Activated B cell treated with CpG ODN at 0.5 μM for 24 hours (primary cell): ENCODE data around the gene ZNF256. TPM values are rescaled to one million over a fixed set of nuclear protein-coding genes. Genes with fewer than 3 reads are reported as not detected.

Experiments used
- ATAC-seq: fragments of 200-7000 bp; cut with Tn5 transposase; one replicate; pipeline ENCODE4 v1.10.0; 2021; ENCODE audit warnings: low read depth, mild to moderate bottlenecking, moderate library complexity
- CTCF ChIA-PET: fragments of 350-600 bp; sonication (Branson Sonifier 250); formaldehyde crosslinking; loops from one replicate; lab custom pipeline; 2021; ENCODE audit warnings: antibody characterized with exemption; lab: Charles Lee
- POLR2A ChIA-PET: fragments of 350-600 bp; sonication (Branson Sonifier 250); formaldehyde crosslinking; loops from one replicate; lab custom pipeline; 2021; ENCODE audit warnings: antibody characterized with exemption; lab: Charles Lee
- DNase-seq: peaks from one replicate; pipeline ENCODE4 v3.0.0; 2022
- H3K27ac Mint-ChIP-seq: one replicate; pipeline ENCODE4 v1.8.0; 2020; ENCODE audit warnings: mixed read lengths
- H3K27me3 Mint-ChIP-seq: one replicate; pipeline ENCODE4 v1.8.0; 2021; ENCODE audit warnings: mixed read lengths
- H3K36me3 Mint-ChIP-seq: one replicate; pipeline ENCODE4 v1.8.0; 2021; ENCODE audit warnings: low read depth, mixed read lengths
- H3K4me1 Mint-ChIP-seq: one replicate; pipeline ENCODE4 v1.8.0; 2021; ENCODE audit warnings: mixed read lengths
- H3K4me3 Mint-ChIP-seq: one replicate; pipeline ENCODE4 v1.8.0; 2020; ENCODE audit warnings: mild to moderate bottlenecking, mixed read lengths
- H3K9me3 Mint-ChIP-seq: one replicate; pipeline ENCODE4 v1.8.0; 2020; ENCODE audit warnings: mixed read lengths
- intact Hi-C: fragments of 100-400 bp; cut with micrococcal nuclease; formaldehyde crosslinking; loops from one replicate; pipeline ENCODE4 v1.15.1; 2024
- total RNA-seq: library from RNA; stranded (reverse); gene quantifications from 2 replicates; pipeline ENCODE4 v1.2.3, GENCODE V29; 2022
- TF ChIP-seq, protein P1 (sequence below): fragments of 200-600 bp; IDR thresholded peaks from one replicate; pipeline ENCODE4 v1.8.0; 2022; ENCODE audit warnings: antibody characterized with exemption, mild to moderate bottlenecking

Gene ZNF256
- total RNA-seq = 16.6 and 20.2 TPM in 2 replicates

DNA sequence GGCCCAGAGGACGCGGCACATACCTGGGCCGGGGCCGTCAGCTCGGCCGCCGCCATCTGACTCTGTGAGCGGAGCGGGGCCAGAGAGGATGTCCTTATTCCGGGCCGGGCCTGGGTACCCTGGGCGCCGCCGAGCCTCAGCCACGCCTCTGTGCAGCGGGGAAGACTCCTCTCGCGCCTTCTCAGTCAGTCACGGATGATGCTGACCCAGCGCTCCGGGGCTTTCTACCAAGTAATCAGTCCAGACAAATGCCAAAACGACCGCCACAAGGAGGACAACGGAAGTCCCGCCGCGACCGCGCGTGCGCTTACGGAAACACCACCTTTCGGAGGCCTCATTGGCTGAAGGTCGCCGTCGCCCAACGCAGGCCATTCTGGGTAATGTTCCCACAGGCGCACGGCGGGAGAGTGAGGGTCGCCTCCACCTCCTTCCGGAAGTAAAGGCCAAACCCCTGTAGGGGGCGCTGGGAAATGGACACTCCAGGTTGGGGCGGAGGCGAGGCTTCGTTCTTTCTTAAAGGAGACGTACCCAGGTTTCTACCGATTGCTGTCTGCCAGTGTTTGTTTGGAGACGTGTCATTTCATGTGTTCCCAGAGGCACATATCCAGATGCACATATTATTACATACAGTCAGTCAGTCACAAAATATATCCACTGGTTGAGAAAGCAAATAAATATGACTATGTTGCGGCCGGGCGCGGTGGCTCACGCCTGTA is at the start of gene ZNF256:
ZNF256 (minus strand) TSS at position 288 of the 716 bp plus-strand sequence; CDS start at position 56, 232 bp downstream.
- intact Hi-C loops = loop anchor here (1.0 to 5.0 kb wide), 12 partner anchors 12 to 460 kb away; partner anchors contain the start of genes ZIK1, ZNF274, ZNF329 and ZNF417
- peaks cover 33% of the 10 kb centered on the region for H3K36me3 Mint-ChIP-seq
- H3K9me3 Mint-ChIP-seq = peaks cover 27% of the 10 kb centered on the region
- ChIA-PET POLR2A (interaction anchor here (0.6 to 1.8 kb wide), 4 partner anchors 11 to 55 kb away, joined by 3 to 6 read pairs (median 4); partner anchors contain the start of genes ZNF418 and ZNF606), CTCF (no interaction called here)
- peaks cover 30% of the 10 kb centered on the region for H3K4me1 Mint-ChIP-seq
- peak; percentile 83 for DNase-seq
- peak within 1 kb of the TSS; percentile 96 for H3K4me3 Mint-ChIP-seq
- peak; percentile 99 for ATAC-seq
- no peaks in the 10 kb centered on the region for H3K27me3 Mint-ChIP-seq
- peak within 1 kb of the TSS; percentile 89 for H3K27ac Mint-ChIP-seq
- TF ChIP-seq, protein P1, sequence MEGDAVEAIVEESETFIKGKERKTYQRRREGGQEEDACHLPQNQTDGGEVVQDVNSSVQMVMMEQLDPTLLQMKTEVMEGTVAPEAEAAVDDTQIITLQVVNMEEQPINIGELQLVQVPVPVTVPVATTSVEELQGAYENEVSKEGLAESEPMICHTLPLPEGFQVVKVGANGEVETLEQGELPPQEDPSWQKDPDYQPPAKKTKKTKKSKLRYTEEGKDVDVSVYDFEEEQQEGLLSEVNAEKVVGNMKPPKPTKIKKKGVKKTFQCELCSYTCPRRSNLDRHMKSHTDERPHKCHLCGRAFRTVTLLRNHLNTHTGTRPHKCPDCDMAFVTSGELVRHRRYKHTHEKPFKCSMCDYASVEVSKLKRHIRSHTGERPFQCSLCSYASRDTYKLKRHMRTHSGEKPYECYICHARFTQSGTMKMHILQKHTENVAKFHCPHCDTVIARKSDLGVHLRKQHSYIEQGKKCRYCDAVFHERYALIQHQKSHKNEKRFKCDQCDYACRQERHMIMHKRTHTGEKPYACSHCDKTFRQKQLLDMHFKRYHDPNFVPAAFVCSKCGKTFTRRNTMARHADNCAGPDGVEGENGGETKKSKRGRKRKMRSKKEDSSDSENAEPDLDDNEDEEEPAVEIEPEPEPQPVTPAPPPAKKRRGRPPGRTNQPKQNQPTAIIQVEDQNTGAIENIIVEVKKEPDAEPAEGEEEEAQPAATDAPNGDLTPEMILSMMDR = no peak

DNA sequence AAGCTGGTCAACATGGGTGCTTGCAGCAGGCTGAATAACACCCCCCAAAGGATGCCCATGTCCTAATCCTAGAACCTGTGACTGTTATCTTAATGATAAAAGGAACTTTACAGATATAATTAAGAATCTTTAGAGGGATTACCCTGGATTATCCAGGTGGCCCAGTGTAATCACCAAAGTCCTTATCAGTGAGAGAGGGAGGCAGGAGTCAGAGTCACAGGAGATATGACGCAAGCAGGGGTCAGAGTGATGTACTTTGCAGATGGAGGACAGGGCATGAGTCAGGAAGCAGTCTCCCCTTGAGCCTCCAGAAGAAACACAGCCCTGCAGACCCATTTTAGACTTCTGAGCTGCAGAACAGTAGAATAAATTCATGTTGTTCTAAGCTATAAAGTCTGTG is 45.3 kb upstream of the ZNF256 start:
- TF ChIP-seq, protein P1 = no peak
- H3K27ac Mint-ChIP-seq = no peak overlapping the region
- no peak overlapping the region for H3K4me3 Mint-ChIP-seq

DNA sequence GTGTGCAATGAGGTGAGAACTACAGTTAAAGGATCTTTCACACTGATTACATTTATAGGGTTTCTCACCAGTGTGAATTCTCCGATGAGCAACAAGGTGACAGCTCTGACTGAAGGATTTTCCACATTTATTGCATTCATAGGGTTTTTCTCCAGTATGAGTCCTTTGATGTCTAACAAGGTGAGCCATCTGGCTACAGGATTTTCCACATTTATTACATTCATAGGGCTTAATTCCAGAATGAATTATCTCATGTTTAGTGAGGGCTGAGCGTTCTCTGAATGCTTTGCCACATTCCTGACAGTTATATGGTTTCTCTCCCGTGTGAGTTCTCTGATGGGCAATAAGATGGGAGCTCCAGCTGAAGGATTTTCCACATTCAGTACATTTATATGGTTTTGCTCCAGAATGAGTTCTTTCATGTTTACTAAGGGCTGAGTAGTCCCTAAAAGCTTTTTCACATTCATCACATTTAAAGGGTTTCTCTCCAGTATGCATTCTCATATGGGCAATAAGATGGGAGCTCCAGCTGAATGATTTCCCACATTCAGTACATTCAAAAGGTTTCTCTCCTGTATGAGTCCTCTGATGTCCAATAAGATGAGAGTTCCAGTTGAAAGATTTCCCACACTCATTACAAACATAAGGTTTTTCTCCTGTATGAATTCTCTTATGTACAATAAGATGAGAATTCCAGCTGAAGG is 31.2 kb upstream of the ZNF256 start:
- Mint-ChIP-seq H3K4me3 (no peak overlapping the region), H3K9me3 (peaks cover 55% of the 10 kb centered on the region), H3K27me3 (no peaks in the 10 kb centered on the region), H3K27ac (no peak overlapping the region), H3K4me1 (no peaks in the 10 kb centered on the region), H3K36me3 (peaks cover 92% of the 10 kb centered on the region)
- ChIA-PET POLR2A (no interaction called here), CTCF (no interaction called here)
- ATAC-seq (no peak), DNase-seq (no peak)
- TF ChIP-seq, protein P1 = no peak
- intact Hi-C loops = no loop called here

More for the DNA sequence above, 45.3 kb upstream of the ZNF256 start:
- Mint-ChIP-seq H3K27me3 (no peaks in the 10 kb centered on the region), H3K9me3 (peaks cover 36% of the 10 kb centered on the region), H3K36me3 (peaks cover 79% of the 10 kb centered on the region), H3K4me1 (no peaks in the 10 kb centered on the region)
- intact Hi-C loops = no loop called here
- ChIA-PET POLR2A (no interaction called here), CTCF (interaction anchor here (0.7 kb wide), 1 partner anchor 1589 kb away, joined by 4 read pairs; no protein-coding TSS in a partner anchor)
- DNase-seq (no peak), ATAC-seq (no peak)

DNA sequence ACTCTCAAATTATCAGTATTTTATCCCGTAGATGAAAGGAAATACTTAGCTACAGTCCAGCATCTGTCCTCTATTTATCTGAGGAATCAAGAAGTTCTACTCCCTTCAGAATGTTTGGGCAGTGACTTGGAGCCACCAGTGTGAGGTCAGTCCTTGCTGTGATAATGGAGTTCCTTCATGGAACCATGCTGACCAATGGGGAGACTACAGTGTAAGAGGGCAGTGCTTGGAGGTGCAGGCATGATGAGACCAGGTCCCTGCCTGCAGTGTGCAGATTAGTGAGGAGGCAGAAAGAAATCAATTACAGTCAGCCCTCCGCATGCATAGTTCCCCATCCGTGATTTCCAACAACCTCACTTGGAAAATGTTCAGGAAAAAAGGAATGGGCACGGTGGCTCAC is 26.9 kb upstream of the ZNF256 start, which contains the start of gene C19orf18:
C19orf18 (minus strand) TSS at position 101 of the 400 bp plus-strand sequence. CDS start 102 bp downstream, outside the sequence.
- Mint-ChIP-seq H3K4me1 (no peaks in the 10 kb centered on the region), H3K4me3 (no peak within 1 kb of the TSS), H3K27ac (no peak within 1 kb of the TSS), H3K9me3 (peaks cover 49% of the 10 kb centered on the region), H3K36me3 (peaks cover 70% of the 10 kb centered on the region), H3K27me3 (no peaks in the 10 kb centered on the region)
- DNase-seq = no peak
- CTCF ChIA-PET = no interaction called here
- intact Hi-C loops = no loop called here
- POLR2A ChIA-PET = no interaction called here
- TF ChIP-seq, protein P1 = no peak
- ATAC-seq = no peak

DNA sequence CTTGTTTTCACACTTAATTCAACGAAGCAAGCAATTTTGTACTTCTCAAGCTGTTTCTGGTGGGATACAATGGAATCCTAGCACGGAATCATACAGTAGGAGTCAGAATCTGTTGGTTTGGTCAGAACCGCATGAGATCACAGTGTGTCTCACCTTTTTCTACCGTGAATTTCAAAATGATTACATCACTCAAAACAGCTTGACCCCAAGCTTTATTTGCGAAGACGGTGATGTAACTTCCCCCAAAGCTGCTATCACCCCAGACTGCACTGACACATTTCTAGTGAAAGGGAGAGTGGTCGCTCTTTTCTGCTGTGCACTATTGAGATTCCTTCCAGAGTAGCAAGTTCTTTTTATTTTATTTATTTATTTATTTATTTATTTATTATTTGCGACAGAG is 17.3 kb upstream of the ZNF256 start:
- TF ChIP-seq, protein P1 = no peak
- peaks cover 32% of the 10 kb centered on the region for H3K9me3 Mint-ChIP-seq
- no peak overlapping the region for H3K4me3 Mint-ChIP-seq
- H3K27ac Mint-ChIP-seq = no peak overlapping the region
- ChIA-PET POLR2A (no interaction called here), CTCF (no interaction called here)
- intact Hi-C loops = no loop called here
- DNase-seq = no peak
- no peaks in the 10 kb centered on the region for H3K27me3 Mint-ChIP-seq
- H3K4me1 Mint-ChIP-seq = no peaks in the 10 kb centered on the region
- ATAC-seq = no peak
- peaks cover 38% of the 10 kb centered on the region for H3K36me3 Mint-ChIP-seq
